ENCODE data around the gene IRF1.

Gene IRF1

GRCh38 chr5:132460846-132461568 lies 29.6 kb downstream of the IRF1 start:
- no peak for DNase-seq (ENCODE audit: low read depth)

DNA sequence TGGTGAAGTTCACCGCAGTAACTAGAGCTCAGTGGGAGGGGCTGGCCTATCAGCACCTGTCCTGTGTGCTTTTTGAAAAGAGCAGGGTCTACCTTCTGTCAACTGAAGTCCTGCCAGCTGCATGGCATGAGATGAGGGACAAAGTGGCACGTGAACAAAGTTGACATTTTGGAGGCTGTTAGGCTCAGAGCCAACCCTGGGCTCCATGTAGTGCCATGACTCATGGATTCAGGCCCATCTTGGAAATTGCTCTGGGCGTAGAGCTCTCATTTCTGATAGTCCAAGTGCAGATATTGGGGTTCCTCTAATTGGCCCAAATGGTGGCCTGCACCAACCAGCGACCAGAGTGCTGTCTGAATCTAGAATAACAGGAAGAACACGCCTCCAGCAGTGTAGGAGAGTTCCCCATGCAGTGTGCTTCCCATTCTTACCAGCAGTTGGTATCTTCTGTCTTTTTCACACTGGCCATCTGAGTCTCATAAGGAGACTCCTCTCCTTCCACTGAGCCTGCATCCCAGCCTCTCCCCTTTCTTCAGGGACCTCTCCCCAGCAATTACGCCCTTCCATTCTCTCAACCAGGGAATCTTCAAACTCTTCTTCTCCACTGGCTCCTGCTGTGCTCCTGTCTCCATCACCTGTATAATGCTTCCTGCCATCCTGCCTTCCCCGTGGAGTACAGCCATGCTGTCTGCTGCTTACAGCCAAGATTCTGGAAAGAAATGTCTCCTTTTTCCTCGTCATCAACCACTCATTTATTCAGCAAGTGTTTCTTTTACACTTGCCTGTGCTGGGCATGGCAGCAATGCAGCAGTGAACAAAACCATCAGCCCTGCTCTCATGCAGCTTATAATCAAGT lies 30.4 kb downstream of the IRF1 start:
- no peak for DNase-seq (ENCODE audit: low read depth)

DNA sequence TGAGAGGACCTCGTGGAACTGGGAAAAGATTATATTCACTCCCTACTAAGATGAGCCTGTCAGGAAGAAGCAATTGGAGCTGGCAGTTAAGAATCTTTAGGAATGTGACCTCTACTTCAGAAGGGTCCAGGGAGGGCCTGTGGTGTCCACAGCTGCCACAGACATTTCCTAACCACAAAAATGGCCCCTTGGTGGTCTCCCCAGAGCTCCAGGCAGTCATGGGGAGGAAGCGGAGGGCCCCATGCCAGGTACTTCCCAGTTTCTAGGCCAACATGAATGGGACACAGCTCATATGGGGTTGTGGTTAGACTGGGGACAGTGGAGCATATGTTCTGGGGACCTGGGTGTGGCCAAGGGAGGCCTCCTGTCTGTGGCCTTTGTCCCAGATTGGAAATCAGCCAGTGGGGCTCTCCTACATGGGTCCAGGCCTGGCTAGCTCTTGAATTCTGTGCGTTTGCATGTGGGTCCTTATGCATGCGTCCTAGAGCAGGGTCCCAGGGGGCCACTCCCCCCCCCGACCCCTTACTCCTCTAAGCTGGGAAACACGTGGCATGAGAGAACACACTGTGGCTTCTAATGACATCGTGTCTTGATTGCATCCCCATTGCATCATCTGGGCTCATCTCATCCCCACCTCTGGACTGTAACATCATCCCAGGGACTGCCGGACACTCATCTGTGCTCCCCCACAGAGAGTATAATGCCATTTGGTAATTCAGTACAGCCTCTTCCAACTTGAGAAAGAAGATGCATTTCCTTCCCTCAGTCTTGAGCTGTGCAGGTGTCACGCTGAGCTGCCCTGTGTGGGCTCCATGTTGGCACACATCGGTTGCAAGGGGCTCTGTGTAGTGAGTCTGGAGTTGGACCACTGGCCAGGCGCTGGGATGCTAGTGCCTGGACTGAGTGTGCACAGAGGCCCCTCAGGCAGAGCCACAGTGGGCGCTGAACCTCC lies 31.3 kb downstream of the IRF1 start:
- no peak for DNase-seq (ENCODE audit: low read depth)

- DNase-seq (ENCODE audit: low read depth): no peak
Measured at GRCh38 chr5:132458651-132459030, 31.9 kb downstream of the IRF1 start.

GRCh38 chr5:132458226-132458560 lies 32.4 kb downstream of the IRF1 start:
- DNase-seq (ENCODE audit: low read depth): no peak

- DNase-seq (ENCODE audit: low read depth): no peak
Measured at GRCh38 chr5:132457371-132458225, 33.0 kb downstream of the IRF1 start.

GRCh38 chr5:132456987-132457361 lies 33.6 kb downstream of the IRF1 start:
- DNase-seq (ENCODE audit: low read depth): no peak

DNA sequence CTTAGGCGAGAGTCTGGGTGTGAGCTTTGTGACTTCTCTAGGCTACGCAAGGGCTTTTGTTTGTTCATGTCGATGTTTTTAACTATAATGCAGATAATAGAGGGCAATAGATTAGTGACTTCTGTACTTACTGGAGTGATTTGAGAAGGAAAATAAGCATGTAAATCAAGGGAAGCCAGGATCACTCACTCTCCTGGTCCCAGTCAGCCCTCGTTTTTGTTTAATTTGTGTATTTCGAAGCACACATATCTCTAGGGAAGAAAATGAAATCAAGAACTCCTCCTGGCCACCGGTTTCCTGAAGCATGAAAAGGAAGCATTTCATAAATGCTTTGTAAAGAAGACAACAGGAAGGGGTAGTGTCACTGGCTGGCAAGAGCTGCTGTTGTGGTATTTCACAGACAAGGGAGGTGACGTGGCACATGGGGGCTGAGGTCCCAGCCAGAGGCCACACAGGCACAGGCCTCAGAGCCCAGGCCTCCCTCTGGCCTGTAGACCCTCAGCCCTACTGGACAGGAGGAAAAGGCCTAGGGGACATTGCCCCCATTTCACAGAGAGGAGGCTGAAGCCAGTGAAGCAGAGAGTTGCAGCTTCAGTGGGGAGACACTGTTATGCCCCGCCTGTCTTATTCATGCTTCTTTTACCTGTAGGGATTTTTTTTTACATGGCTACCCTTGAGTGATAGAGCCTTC lies 34.1 kb downstream of the IRF1 start:
- no peak for DNase-seq (ENCODE audit: low read depth)

DNA sequence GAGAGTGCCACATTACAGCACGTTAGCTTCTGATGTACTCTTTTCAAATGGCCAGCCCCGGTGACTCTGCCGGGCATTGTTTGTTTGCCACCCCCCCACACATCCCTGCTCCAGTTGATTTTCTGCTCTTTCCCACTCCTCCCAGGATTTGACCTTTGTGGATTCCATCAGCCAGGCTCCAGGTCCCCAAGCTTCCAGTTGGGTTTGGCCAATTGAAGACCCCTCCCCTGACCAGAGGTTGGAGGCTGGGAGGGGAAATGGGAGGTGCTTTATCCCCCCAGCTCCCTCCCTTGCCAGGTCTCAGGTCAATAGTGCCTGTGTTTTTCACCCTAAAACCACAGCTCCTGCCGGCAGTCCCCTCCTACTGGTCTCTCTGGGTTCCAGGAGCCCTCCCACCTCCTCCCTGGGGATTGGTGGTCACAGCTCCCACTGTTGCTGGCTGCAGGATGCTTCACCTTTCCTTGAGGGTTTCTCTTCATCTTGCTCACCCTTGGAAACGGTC lies 34.9 kb downstream of the IRF1 start:
- no peak for DNase-seq (ENCODE audit: low read depth)

- no peak for DNase-seq (ENCODE audit: low read depth)
Measured at GRCh38 chr5:132454361-132454760, 36.2 kb downstream of the IRF1 start.

GRCh38 chr5:132451387-132451786 lies 39.2 kb downstream of the IRF1 start:
- DNase-seq (ENCODE audit: low read depth): no peak

DNA sequence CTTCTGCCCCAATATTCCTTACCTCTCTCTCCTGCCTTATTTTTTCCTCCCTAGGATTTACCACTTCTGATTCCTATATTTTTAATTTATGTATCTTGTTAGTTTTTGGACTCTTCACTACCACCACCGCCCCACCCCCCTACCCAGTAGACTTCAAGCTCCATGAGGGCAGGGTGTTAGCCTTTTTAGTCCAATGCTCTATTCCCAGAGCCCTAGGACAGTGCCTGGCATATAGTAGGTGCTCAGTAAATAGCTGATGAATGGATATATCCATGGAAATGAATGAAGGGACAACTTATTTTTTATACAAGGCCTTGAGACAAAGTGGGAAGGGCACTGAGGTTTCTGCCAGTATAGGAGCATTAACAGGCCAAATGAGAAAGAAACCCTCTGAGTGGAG lies 41.5 kb downstream of the IRF1 start:
- no peak for DNase-seq (ENCODE audit: low read depth)

DNA sequence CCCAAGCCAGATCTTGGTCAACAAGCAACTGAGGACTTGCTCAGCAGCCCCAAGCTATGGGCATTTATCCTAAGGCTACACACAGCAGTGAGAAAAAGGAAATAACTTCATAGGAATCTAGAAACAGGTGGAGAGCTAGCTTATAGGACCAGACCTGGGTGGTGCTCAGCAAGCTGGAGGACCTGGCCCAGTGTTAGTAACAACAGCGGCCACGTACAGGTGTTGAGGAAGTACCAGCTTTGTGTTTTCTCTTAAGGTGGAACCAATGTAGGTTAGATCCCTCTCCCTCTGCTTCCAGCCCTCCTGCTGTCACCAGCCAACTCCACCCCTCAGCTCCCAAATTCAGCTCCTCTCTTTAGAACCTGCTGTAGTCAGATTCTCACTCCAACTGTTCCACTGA lies 43.4 kb downstream of the IRF1 start:
- DNase-seq (ENCODE audit: low read depth): no peak

- no peak for DNase-seq (ENCODE audit: low read depth)
Measured at GRCh38 chr5:132446621-132447020, 44.0 kb downstream of the IRF1 start.

- no peak for DNase-seq (ENCODE audit: low read depth)
Measured at GRCh38 chr5:132445930-132446329, 44.6 kb downstream of the IRF1 start.

- no peak for DNase-seq (ENCODE audit: low read depth)
Measured at GRCh38 chr5:132445640-132445923, 45.0 kb downstream of the IRF1 start.

GRCh38 chr5:132444841-132445639 lies 45.5 kb downstream of the IRF1 start:
- DNase-seq (ENCODE audit: low read depth): no peak

DNA sequence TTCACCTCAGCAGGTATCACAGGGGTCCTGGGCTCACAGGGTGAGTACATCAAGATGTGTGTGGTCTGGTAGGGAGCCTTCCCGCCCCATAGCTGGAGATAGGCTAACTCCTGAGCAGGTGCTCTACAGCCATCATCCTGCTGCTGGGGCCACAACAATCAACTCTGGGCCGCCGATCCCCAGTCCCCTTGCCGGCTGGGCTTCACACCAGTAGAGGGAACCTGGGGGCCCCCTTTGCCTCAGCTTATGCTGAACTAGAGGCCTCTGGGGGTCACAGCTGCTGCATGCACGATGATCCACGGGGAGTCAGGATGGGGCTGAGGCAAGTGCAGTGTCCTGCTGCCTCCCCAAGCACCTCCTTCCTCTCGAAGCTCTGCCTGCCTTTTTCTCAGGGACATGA lies 46.5 kb downstream of the IRF1 start:
- no peak for DNase-seq (ENCODE audit: low read depth)

- no peak for DNase-seq (ENCODE audit: low read depth)
Measured at GRCh38 chr5:132439521-132440089, 51.0 kb downstream of the IRF1 start.

GRCh38 chr5:132438917-132439316 lies 51.7 kb downstream of the IRF1 start:
- no peak for DNase-seq (ENCODE audit: low read depth)
